HL-60 (cell line): ENCODE results near the gene TTLL11.

ENCODE experiments used
- CTCF ChIP-seq: IDR thresholded peaks from one replicate; pipeline ENCODE4 v1.5.1; 2011; ENCODE audit warnings: low read length, control low read depth, inconsistent platforms; ENCODE audit not compliant: insufficient read depth
- GABPA ChIP-seq: IDR thresholded peaks from 2 replicates; pipeline ENCODE4 v1.6.1; 2012; ENCODE audit warnings: low read depth
- REST ChIP-seq: IDR thresholded peaks from 2 replicates; pipeline ENCODE4 v1.6.1; 2012; ENCODE audit warnings: low read depth; ENCODE audit not compliant: insufficient replicate concordance

DNA sequence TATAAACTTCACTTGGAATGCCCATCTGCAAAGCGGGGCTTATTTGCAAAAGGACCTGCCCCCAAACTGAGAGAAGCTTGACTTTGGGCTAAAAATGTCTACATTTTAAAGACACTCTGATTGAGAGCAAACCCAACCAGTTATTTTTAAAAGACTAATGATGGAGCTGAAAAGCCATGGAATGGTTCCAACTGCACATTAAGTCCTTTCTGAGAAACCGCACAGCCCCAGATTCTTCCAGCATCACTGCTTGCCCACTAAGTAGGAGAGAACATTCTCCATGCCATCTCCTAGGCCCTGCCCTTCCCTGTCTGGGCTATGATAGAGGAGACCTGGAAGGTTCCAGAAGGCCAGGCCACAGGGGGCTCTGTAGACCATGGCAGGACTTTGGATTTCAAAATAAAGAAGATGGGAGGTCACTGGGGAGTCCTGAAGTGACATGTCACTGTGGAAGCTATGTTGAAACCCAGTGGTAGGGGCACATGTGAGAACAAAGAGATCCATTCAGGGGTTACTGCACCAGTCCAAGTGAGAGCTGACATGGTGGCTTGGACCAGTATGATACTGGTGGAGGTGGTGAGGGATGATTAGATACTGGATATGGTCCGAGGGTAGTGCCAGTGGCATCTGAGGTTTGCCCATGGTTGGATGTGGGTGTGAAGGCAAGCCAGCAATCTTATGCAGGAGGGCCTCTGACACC, 262.5 kb downstream of the TTLL11 start:
- TF ChIP-seq CTCF: no peak
- no peak for TF ChIP-seq REST
- no peak for TF ChIP-seq GABPA
